B cell (primary cell): Measurements from ENCODE around the gene ICOSLG. TPM values are rescaled to one million over a fixed set of nuclear protein-coding genes. Genes with fewer than 3 reads are reported as not detected.
"Not testable (repeated sequence)": the region's sequence is repeated elsewhere in the genome, so short reads cannot be mapped to it uniquely, and the experiment has no call there.

ENCODE experiments used
- ATAC-seq: fragments of 200-7000 bp; cut with Tn5 transposase; one replicate; pipeline ENCODE4 v1.10.0; 2021; ENCODE audit warnings: low read depth, mild to moderate bottlenecking, moderate number of reproducible peaks, moderate library complexity
- CTCF ChIA-PET: fragments of 350-600 bp; sonication (Branson Sonifier 250); formaldehyde crosslinking; loops from one replicate; lab custom pipeline; 2021; ENCODE audit warnings: antibody characterized with exemption, inconsistent platforms; lab: Charles Lee
- POLR2A ChIA-PET: fragments of 350-600 bp; sonication (Branson Sonifier 250); formaldehyde crosslinking; loops from one replicate; lab custom pipeline; 2021; ENCODE audit warnings: antibody characterized with exemption; lab: Charles Lee
- DNase-seq: peaks from one replicate; pipeline ENCODE4 v3.0.0; 2013
- H2AFZ ChIP-seq: 2 replicates; pipeline ENCODE4 v1.6.1; 2012; ENCODE audit warnings: mild to moderate bottlenecking, low read depth, low read length; ENCODE audit not compliant: insufficient read depth, poor library complexity, severe bottlenecking
- H3K27ac ChIP-seq, 2 donors: 1 replicate in 1 of 2; 2 replicates in 1 of 2; pipeline ENCODE4 v1.5.1; 2012 to 2013; ENCODE audit warnings: low read length in 2 of 2, mild to moderate bottlenecking in 2 of 2, moderate library complexity in 1 of 2
- H3K27me3 ChIP-seq, 4 experiments: fragments of 200-600 bp in 1 of 4; sonication (generic) in 1 of 4; replicated peaks in 1 of 4; 1 replicate in 2 of 4; 2 replicates in 2 of 4; pipeline versions ENCODE4 v1.6.1 to v1.7.0; 2013 to 2016; ENCODE audit warnings: low read length in 3 of 4, mild to moderate bottlenecking in 2 of 4, mixed read lengths in 1 of 4, moderate library complexity in 1 of 4; ENCODE audit not compliant: insufficient read depth in 4 of 4, control insufficient read depth in 3 of 4; ENCODE audit errors: control extremely low read depth in 1 of 4
- H3K36me3 ChIP-seq, 2 experiments: replicated peaks in 1 of 2; 1 replicate in 1 of 2; 2 replicates in 1 of 2; pipeline versions ENCODE4 v1.6.1 to v1.7.1; 2013; ENCODE audit warnings: low read length in 1 of 2; ENCODE audit not compliant: insufficient read depth in 2 of 2, control insufficient read depth in 1 of 2; ENCODE audit errors: control extremely low read depth in 1 of 2, extremely low read depth in 1 of 2
- H3K4me1 ChIP-seq, 2 donors: fragments of 200-600 bp in 1 of 2; sonication (generic) in 1 of 2; 1 replicate in 1 of 2; 2 replicates in 1 of 2; pipeline versions ENCODE4 v1.5.1 to v1.6.1; 2013 to 2017; ENCODE audit warnings: low read length in 2 of 2; ENCODE audit not compliant: control insufficient read depth in 2 of 2, insufficient read depth in 2 of 2
- H3K4me2 ChIP-seq: replicated peaks from 2 replicates; pipeline ENCODE3; 2012; ENCODE audit warnings: mild to moderate bottlenecking, low read depth, low read length; ENCODE audit not compliant: poor library complexity, severe bottlenecking
- H3K4me3 ChIP-seq, 5 experiments: fragments of 200-600 bp in 1 of 5; sonication (generic) in 1 of 5; 1 replicate in 3 of 5; 2 replicates in 2 of 5; pipeline versions ENCODE4 v1.5.1 to v1.7.0; 2011 to 2016; ENCODE audit warnings: low read length in 4 of 5, mild to moderate bottlenecking in 4 of 5, low read depth in 2 of 5, control low read depth in 1 of 5, moderate library complexity in 1 of 5; ENCODE audit not compliant: insufficient read depth in 1 of 5; ENCODE audit errors: control extremely low read depth in 1 of 5, extremely low read depth in 1 of 5
- H3K79me2 ChIP-seq: fragments of 200-600 bp; sonication (generic); one replicate; pipeline ENCODE4 v1.6.0; 2016; ENCODE audit warnings: low read length; ENCODE audit not compliant: control insufficient read depth, insufficient read depth
- H3K9ac ChIP-seq: fragments of 200-600 bp; sonication (generic); 2 replicates; pipeline ENCODE4 v1.6.1; 2017; ENCODE audit warnings: mild to moderate bottlenecking, low read length, moderate library complexity
- H3K9me3 ChIP-seq, 3 donors: one replicate each; pipeline versions ENCODE4 v1.6.1 to v1.7.1; 2013; ENCODE audit warnings: low read length in 2 of 3; ENCODE audit not compliant: control insufficient read depth in 2 of 3, insufficient read depth in 1 of 3; ENCODE audit errors: control extremely low read depth in 1 of 3
- H4K20me1 ChIP-seq: 2 replicates; pipeline ENCODE4 v1.6.0; 2012; ENCODE audit warnings: mild to moderate bottlenecking, low read length; ENCODE audit not compliant: insufficient read depth, control insufficient read depth, poor library complexity, severe bottlenecking
- H3K27ac Mint-ChIP-seq: one replicate; pipeline ENCODE4 v1.8.0; 2021; ENCODE audit warnings: mixed read lengths
- H3K27me3 Mint-ChIP-seq: one replicate; pipeline ENCODE4 v1.8.0; 2021; ENCODE audit warnings: mixed read lengths
- H3K4me1 Mint-ChIP-seq: one replicate; pipeline ENCODE4 v1.8.0; 2021; ENCODE audit warnings: mixed read lengths
- H3K4me3 Mint-ChIP-seq: one replicate; pipeline ENCODE4 v1.8.0; 2021; ENCODE audit warnings: mixed read lengths
- H3K9me3 Mint-ChIP-seq: one replicate; pipeline ENCODE4 v1.8.0; 2022; ENCODE audit warnings: mixed read lengths; ENCODE audit not compliant: insufficient read depth
- WGBS: methylation state at CpG from one replicate; pipeline ENCODE4 v1.1.5; 2013; ENCODE audit warnings: missing lambda C conversion rate; ENCODE audit not compliant: insufficient coverage; 5-methylcytosine and 5-hydroxymethylcytosine counted together
- intact Hi-C: fragments of 100-400 bp; cut with micrococcal nuclease; formaldehyde crosslinking; loops from one replicate; pipeline ENCODE4 v1.10.0; 2022
- polyA plus RNA-seq: library from polyadenylated mRNA; depleted of rRNA; stranded (reverse); fragments of >200 nt; gene quantifications from 2 replicates; pipeline ENCODE4 v1.2.3, GENCODE V29; 2012
- total RNA-seq, 2 donors: library from RNA; stranded (reverse); fragments of 120-200 nt in 1 of 2; gene quantifications; 1 replicate in 1 of 2; 2 replicates in 1 of 2; pipeline versions ENCODE4 v1.2.3 to v1.2.4, GENCODE V29; 2013 to 2022

The ICOSLG gene
- total and polyA plus RNA-seq, 2 donors (not counting 1 experiment from before 2014, with no cell fraction given), result 40.2 to 124 TPM

GRCh38 chr21:44228109-44228508 lies 12.6 kb downstream of the ICOSLG start:
- H3K4me1 Mint-ChIP-seq, H3K79me2 ChIP-seq, H3K4me3 ChIP-seq, H2AFZ ChIP-seq, H3K27me3 ChIP-seq, H3K36me3 ChIP-seq, intact Hi-C loops, DNase-seq, CTCF ChIA-PET, H3K9me3 Mint-ChIP-seq, H3K27me3 Mint-ChIP-seq, H3K4me1 ChIP-seq, H3K4me2 ChIP-seq, POLR2A ChIA-PET, H3K27ac Mint-ChIP-seq, H3K27ac ChIP-seq, H3K9me3 ChIP-seq, H3K9ac ChIP-seq, H4K20me1 ChIP-seq, H3K4me3 Mint-ChIP-seq, ATAC-seq: not testable (repeated sequence)
- no CpG with 5 or more reads among the region's 13 CpGs for WGBS

DNA sequence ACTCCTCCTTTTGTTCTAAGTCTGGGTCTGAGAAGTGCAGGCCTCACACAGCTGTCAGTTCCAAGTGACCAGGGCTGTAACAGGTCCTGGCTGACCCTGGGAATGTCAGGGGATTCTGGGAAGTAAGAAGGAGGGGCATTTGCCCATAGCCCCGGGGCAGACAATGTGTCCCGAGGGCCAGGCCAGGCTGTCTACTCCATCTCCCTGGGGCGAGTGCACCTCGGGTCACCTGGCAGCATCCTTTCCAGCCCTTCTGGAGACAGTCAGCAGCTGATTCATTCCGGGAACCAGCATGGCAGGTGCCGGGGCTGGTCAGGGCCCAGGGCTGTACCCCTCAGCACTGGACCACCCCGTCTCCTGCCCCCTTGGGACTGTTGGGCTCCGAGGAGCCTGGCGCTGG lies 13.1 kb downstream of the ICOSLG start:
- H3K4me1 ChIP-seq, H3K36me3 ChIP-seq, H3K4me2 ChIP-seq, H3K9me3 Mint-ChIP-seq, H3K79me2 ChIP-seq, H3K27ac Mint-ChIP-seq, intact Hi-C loops, H3K9ac ChIP-seq, H3K27me3 ChIP-seq, DNase-seq, H3K27me3 Mint-ChIP-seq, H3K9me3 ChIP-seq, H3K4me1 Mint-ChIP-seq, H4K20me1 ChIP-seq, H2AFZ ChIP-seq, ATAC-seq, H3K27ac ChIP-seq, H3K4me3 ChIP-seq, CTCF ChIA-PET, H3K4me3 Mint-ChIP-seq, POLR2A ChIA-PET: not testable (repeated sequence)
- WGBS, result no CpG with 5 or more reads among the region's 9 CpGs

DNA sequence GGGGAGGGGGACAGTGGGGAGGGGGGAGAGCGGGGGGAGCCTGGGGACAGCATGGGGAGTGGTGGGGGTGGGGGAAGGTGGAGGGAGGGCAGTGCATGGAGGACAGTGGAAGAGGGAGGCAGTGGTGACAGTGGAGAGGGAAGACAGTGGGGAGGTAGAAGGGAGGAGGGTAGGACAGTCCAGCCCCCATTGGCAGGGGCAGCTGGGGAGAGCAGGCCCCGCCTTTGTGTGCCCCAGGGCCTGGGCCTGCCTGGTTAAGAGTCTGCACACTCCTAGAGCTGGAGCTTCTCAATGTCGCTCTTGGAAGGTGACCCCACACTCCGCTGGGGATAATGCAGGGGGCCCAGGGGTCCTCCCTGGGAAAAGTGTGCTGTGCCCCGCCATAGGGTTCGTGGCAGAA lies 15.1 kb downstream of the ICOSLG start:
- H3K9me3 Mint-ChIP-seq, H3K27me3 ChIP-seq, H3K4me1 Mint-ChIP-seq, H3K4me3 ChIP-seq, intact Hi-C loops, H3K4me2 ChIP-seq, POLR2A ChIA-PET, DNase-seq, H3K4me1 ChIP-seq, H3K27ac Mint-ChIP-seq, H3K27me3 Mint-ChIP-seq, H4K20me1 ChIP-seq, H3K9me3 ChIP-seq, H3K79me2 ChIP-seq, H2AFZ ChIP-seq, CTCF ChIA-PET, H3K9ac ChIP-seq, H3K27ac ChIP-seq, H3K36me3 ChIP-seq, H3K4me3 Mint-ChIP-seq, ATAC-seq: not testable (repeated sequence)
- WGBS, result no CpG with 5 or more reads among the region's 6 CpGs

DNA sequence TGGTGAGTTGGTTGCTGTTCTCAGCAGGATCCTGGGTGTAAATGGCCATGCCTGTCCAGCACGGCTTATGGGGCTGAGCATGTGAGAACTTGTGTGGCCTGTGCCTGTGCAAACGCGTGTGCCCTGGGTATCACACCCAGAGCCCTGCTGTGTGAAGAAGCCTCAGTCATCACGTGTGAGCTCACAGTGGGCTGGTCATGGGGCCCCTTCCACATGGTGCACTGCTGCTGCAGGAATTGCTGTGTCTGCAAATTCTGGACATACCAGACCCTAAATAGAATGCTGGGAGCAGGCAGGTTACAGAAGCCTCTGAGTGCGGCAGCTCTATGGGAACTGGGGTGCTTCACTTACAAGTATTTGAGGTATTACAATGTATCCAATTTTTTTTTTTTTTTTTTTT lies 17.4 kb downstream of the ICOSLG start:
- H3K79me2 ChIP-seq, DNase-seq, H4K20me1 ChIP-seq, H3K27ac Mint-ChIP-seq, POLR2A ChIA-PET, H3K36me3 ChIP-seq, H3K4me3 Mint-ChIP-seq, H3K27me3 ChIP-seq, CTCF ChIA-PET, H2AFZ ChIP-seq, H3K4me2 ChIP-seq, H3K4me1 Mint-ChIP-seq, H3K27me3 Mint-ChIP-seq, H3K4me1 ChIP-seq, H3K4me3 ChIP-seq, H3K9ac ChIP-seq, intact Hi-C loops, H3K27ac ChIP-seq, H3K9me3 ChIP-seq, H3K9me3 Mint-ChIP-seq, ATAC-seq: not testable (repeated sequence)
- WGBS, result no CpG with 5 or more reads among the region's 5 CpGs
